GM18873 (cell line): ENCODE measurements around the gene TTC28.

Experiments
- ATAC-seq: cut with Tn5 transposase; IDR thresholded peaks from one replicate; pipeline ENCODE4 v1.9.1; 2021; ENCODE audit warnings: mild to moderate bottlenecking, moderate library complexity, moderate number of reproducible peaks; ENCODE audit not compliant: unreplicated experiment, low FRiP score

The TTC28 gene

GRCh38 chr22:28044546-28045173 lies 635.0 kb downstream of the TTC28 start:
- no peak for ATAC-seq

DNA sequence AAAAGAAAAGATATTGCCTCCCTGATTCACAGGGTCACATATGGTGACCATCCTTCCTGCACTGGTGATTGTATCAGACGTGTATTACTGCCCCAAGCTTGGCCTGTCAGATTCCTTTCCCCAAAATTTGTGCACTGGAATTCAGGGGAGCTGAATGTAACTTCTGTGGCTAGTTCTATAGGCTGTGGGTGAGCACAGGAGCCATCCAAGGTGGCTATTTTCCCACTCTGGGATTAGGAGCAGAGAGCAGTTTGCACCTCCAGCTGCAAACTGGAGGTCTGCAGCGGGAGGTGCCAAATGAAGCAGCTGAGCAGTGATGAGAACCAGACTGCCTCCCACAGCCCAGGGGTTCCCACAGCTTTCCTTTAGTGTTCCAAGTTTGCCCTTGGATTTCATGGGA lies 636.4 kb downstream of the TTC28 start:
- ATAC-seq: no peak

DNA sequence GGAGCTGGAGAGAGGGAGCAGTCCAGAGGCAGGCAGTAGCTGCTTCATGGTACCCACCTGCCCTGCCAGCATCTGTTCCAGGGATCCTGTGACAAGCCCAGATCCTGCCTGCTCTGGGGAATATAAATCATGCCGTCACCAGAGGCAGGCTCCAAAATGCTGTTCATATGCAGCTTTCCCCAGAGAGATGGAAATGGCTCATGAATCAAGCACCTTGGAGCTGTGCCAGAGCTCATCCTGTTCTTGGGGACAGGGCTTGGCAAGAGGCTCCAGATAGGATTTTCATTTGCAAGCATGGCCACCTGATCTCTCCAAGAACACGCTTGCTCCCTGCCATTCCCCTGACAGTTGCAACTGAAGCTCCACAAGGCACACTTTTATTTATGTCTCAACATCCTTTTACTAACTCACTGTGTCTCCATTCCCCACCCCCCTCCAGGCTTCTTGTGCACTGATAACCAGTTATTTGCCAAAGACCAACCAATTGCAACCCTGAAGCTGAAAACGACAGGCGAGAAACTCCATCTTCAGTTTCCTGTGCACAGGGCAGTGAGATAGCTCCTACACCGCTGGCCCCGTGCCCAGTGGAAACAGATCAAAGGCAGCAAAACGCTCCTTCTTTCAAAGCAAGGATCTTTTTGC lies 644.8 kb downstream of the TTC28 start:
- no peak for ATAC-seq

DNA sequence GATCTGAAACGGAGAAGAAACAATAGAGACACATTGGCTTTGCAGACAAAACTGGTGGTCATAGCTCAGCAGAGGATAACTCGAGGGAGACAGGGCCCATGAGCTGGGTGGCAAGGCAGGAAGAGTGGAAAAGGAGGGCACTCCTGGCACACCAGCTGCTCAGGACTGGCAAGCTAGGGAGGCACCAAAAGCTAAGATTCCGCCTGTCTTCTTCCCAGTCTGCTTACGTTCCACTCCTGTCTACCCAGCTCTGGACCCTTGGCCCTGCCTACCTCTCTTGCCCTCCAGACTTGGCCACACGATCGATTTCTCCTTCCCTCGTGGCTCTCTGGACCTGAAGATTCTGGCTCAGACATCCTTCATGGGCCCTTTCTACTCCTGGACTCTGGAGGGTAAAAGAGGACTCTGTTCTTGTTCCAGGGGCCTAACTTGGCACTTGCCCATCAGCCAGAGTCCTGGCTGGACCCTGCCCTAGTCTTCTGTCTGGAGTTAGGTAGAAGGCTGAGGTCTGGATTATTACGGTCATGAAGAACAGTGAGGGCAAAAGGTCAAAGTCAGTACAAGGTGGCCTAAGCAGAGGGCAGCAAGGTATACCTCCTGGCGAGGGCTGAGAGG lies 645.4 kb downstream of the TTC28 start:
- no peak for ATAC-seq

DNA sequence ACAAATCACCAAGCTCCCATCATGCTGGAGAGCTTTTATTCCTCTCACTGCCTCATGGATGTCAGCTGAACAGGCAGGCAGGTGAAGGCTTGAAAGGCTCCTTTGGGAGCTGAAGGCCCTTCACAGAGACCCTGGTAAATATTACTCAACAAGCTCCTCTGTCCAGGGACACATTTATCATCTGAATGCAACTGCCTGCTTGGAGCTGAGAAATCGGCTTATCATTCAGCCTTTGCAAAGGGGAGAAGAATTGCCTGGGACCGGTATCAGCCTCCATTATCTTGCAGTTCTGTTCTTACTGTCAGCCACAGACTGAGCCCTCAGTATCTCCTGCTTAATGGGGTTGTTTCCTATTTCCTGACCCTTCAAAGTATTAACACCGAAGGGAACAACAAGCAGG lies 646.8 kb downstream of the TTC28 start:
- ATAC-seq: no peak

- no peak for ATAC-seq
These were observed 648.2 kb downstream of the TTC28 start for GRCh38 chr22:28031383-28031922.

- ATAC-seq: no peak
These were observed 649.2 kb downstream of the TTC28 start for GRCh38 chr22:28030473-28030872.

- no peak for ATAC-seq
These were observed 649.7 kb downstream of the TTC28 start for GRCh38 chr22:28029956-28030355.

DNA sequence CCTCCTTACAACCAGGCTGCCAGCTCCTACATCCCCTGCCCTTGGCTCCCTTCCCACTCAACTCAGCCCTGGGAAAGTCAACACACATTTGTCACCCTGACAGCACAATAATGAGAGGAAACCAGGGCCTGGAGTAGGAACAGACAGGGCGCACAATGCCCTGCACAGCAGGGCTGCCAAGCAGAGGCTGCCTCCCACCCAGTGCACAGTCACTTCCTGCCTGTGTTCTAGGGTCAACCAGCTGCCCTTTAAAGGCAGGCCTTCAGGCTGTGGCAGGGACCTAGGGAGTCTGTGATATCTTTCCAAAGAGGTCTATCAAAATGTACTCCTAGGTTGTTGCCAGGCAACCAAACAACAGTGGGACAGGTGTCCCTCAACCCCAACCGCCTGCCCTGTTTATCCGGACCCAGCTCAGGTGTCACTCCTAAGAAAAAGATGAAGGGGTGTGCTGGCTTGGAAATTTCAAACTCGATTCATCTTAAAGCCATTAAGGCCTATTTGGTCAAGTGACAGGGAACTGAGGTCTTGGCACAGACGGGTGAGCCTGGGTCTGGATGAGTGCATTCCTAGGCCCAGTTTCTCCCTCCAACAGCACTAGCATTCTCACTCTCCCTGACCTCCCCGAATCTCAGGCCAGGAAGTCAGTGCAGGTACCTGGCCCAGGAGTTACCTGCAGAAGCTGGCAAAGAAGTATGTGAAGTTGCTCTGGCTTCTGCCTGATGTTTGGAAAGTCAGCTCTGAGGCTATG lies 650.3 kb downstream of the TTC28 start:
- no peak for ATAC-seq

DNA sequence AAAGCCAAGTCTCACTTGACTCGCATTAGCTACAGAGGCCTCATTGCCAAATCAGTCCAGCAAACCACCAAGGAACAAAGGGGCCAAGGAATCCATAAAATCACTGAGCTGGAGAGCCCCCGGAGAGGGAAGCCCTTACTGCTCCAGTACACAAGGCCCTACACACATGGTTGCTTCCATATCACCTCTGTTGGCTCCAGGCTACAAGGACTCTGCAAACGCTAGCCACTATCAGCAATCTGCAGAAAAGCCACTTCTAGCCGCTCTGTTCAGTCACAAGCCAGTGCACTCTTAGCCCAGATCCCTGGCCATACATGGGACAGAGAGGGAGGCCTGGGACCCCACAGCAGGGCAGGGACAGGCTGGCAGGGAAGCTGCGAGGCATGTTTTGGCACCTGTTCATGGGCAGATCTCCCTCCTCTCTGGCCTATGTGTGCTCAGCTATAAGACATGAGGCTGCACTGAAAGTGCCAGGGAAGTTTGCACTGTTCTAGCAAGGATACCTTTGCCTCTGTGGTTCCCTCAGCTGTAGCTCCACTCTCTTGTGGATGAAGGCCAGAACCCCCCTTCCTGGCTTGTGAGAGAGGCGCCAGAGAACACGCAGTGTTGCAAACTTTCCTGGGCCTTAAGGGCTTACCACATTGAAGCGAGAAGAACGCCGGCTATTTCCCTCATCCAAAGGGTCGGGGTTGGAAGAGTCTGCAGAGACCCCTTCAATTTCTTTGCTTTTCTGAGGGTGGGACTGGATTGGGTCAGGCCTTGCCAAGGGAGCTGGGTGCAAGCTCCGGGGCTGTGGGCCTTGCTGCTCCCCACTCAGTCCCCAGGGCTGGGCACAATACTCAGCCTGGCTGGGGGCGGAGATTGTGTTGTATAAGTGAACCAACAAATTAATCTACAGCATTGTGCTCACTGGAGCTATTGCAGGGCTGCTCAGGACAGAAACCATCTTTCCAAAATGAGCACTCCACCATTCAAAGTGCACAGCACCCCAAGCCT lies 651.9 kb downstream of the TTC28 start:
- ATAC-seq: no peak

DNA sequence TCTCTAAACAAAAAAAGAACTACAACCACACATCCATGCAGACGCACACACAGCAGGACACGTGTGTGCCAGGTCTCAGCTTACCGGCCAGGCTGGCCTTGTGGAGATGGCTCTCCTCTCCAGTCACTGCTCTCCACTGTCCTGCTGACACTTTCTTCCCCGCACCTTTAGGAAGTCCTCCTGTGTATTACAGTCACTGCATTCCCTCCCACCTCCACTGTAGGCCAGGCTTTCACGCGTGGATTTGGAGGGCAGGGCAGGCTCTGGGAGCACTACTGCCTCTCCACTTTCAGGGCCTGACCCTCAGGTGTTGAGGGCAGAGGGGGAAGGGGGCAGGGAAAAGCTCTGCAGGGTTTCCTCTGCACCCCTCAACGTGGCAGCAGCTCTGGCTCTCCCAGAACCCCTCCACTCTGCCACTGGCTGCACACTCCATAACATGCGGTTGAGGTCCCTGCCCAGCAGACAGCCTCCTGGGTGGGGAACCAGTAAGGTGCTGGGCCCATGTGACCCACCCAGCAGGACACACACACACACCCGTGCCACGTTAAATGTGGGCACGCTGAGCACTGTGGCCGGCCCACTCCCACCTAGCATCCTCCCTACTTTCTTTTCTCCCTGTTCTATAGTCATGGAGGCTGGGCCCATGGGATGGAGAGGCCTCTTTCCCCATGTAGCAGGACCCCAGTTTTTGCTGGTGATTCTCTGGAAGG lies 653.6 kb downstream of the TTC28 start:
- no peak for ATAC-seq

DNA sequence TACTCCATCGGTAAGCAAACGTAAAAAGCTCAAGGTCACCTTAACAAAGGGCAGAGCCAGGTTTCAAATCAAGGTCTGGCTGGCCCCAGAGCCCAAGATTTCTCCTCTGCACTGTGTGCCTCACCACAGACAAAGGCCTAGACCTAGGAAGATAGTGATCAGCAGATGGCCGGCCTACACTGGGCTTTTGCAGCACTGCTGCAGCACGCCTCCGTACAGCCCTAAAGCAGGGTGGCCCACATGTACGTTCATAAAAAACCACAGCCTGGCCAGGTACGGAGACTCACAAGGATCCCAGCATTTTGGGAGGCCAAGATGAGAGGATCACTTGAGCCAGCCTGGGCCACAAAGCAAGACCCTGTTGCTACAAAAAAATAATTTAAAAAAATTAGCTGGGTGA lies 654.3 kb downstream of the TTC28 start:
- ATAC-seq: no peak

GRCh38 chr22:28024422-28024888 lies 655.2 kb downstream of the TTC28 start:
- ATAC-seq: no peak

DNA sequence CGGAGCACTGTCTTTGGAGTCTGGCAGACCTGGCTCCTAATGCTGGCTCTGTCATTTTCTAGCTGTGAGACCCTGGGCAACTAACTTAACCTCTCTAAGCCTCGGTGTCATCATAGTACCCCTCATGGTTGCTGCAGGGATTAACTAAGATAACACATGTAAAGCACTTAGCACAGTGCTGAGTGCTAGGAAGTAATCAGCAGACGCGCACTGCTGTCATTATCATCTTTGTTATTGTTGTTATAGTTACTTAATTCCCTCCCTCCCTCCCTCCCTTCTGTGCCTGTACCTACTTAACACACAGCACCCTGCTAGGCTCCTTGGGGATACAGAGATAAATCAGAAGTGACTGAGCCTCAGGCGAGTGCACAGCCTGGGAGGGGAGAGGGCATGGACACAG lies 655.9 kb downstream of the TTC28 start:
- ATAC-seq: no peak

- no peak for ATAC-seq
These were observed 656.6 kb downstream of the TTC28 start for GRCh38 chr22:28023036-28023435.

GRCh38 chr22:28021998-28022660 lies 657.5 kb downstream of the TTC28 start:
- ATAC-seq: no peak

DNA sequence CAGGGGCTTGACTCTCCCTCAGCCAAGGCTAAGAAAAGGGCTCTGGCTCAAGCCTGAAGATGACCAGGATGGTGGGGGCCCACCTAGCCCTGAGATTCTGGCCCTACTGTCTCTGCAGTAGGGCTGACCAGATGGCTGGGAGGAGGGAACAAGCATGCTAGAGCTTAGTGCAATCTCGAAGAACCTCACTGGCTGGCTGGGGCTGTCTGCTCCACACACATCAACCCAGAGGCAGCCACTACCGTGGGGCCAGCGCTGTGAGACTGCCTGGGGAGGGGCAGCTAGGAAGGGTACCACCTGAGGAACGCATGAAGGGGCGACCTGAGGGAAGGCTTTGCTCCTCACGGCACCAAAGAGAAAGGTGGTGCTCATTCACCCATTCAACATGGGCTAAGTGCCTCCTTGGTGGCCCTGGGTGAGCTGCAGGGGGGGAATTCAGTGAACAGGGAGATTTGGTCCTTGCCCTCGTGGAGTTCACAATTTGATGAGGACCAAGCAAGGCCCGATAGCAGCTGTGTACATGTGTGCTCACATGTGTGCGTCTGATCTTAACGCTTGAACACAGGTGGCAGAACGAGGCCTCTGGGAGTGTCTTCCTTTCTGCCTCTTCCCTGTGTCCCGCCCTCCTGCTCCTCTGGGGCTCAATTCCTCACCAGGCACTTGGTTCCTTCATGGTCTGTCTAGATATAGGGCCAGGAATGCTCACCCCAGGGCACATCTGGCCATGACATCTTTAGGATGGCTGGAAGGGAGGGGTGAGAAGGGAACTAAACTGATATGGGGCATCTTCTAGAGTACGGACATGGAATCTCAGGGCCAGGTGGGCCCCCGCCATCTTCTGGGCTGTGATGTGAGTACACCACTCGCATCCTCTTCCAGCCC lies 658.3 kb downstream of the TTC28 start:
- ATAC-seq: no peak
